RPMI8226 (cell line): ENCODE results near the gene SHISA8.
A peak's percentile ranks its signal among the peaks of the same experiment; 100 is the strongest.

Experiments
- DNase-seq: peaks from one replicate; pipeline ENCODE4 v3.0.0-alpha.2; 2015

Gene SHISA8

DNA sequence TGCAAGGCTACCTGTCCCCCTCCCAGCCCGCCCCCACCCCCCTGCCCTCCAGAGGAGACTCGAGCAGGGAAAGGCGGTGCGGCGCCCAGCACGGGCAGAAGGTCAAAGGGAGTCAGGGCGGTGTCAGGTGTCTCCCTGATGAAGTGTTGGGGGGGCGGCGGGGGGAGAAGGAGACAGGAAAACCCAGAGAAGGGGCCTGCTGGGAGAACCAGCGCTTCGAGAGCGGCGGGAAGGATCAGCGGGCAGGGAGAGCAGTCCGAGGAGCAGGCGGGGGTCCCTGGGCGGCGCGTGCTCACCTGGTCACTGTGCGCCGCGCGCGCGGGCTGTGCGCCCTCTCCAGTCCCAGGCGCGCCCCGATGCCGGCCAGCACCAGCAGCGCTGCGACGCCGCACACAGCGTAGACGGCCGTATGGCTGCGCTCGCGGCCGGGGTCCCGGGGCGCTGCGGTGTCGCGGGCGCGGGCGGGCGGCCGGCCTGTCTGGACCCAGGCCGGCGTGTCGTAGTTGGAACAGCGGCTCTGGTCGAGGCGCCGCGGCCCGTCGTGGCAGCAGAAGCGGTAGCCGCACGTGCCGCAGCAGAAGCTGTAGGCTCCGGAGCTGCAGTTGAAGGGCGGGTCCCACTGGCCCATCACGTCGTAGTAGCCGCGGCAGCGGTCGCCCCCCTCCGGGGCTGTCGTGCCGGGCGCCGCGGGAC lies 886 bp downstream of the SHISA8 start:
- DNase-seq: no peak

- DNase-seq: no peak
Observed at GRCh38 chr22:41913040-41913719, 1.7 kb downstream of the SHISA8 start.

DNA sequence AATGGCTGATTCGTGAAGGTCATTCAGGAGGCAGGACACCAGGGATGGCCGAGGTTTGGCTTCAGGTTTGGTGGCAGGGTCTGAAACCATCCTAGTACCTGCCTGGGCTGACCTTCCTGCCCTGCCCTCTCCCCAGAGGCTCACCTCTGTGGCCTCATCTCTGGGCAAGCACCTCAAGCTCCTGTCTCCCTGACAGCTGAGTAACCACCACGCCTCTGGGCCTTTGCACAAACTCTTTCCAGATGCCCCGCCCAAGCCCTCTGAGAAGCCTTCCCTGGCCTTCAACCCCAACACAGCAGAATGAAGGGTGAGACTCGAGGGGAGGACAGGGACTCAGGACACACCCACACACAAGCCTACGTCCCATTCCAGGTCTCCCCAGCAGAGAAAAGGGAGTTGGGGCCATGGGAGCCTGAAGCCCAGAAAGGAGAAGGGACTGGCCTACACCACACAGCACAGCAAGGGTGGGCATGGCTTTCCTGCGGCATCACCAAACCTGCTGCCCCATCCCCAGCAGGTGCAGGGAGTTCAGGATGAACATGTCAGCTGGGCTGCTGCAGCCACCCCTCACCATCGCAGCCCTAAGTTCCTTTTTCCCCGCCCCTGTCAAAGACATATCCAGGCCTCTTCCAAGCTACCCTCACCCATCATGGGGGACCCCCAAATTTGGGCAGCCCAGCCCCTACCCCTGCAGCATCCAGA lies 2.4 kb downstream of the SHISA8 start:
- no peak for DNase-seq

DNA sequence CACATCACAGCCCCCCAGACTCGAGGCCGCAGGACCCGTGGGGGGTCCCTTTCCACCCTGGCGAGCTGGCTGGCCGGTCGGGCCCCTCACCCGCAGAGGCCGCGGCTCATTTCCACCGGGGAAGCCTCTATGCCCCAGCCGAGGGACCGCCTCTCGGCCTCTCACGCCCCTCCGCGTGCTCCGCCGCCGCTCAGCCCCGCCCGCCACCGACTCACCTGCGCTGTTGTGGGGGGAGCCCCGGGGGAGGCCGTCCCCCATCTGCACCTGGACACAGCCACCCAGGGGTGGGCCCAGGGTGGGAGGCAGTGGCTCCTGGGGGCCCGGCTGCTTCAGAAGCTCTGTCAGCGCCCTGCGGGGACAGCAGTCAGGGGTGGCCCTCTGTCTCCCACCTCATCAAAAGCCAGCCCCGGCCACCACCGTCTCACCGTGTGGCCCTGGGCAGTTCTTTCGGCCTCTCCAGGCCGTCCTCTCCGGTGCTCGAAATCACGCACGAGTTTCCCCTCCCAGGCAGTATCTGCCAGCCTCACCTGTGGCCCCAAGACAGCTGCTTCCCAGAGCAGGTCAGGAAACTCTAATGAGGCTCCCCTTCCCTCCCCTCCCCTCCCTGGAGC lies 3.8 kb downstream of the SHISA8 start:
- no peak for DNase-seq

GRCh38 chr22:41910050-41911000 lies 4.5 kb downstream of the SHISA8 start:
- DNase-seq: peak; percentile 39

DNA sequence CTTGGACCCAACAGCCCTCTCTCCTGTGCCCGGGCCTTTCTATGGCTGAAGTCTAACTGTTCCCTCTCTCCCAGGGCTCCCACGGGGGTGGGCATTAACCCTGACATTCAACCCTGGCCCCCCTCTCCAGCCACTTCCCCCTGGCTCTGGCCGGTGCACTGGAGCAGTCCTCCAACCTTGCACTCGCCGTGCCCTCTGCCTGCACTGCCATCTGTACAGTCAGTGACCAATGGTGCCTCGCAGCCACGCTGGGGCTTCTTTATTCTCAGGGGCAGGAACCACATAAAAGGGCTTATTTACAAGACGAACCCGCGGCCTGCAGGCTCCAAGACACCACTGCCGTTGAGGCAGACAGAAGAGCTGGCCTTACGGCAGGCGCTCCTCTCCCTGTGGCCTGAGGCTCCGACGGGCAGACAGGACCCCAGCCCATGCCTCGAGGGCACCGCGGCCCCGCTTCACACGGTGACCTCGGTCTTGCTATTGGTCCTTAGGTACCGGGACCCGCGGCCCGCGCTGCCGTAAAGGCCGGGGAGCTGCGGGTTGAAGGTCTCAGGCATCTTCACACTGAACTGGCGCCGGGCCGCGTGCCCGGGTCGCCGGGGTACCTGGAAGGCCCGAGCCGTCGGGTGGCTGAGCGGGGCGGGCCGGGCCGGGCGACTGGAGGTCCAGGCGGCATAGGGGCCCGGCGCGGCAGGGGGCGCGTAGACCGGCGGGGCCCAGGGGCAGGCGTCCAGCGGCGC lies 5.4 kb downstream of the SHISA8 start:
- DNase-seq: no peak

GRCh38 chr22:41908411-41909309 lies 6.2 kb downstream of the SHISA8 start:
- no peak for DNase-seq

GRCh38 chr22:41907436-41908401 lies 7.2 kb downstream of the SHISA8 start:
- DNase-seq: no peak

GRCh38 chr22:41906822-41907221 lies 8.1 kb downstream of the SHISA8 start:
- no peak for DNase-seq

DNA sequence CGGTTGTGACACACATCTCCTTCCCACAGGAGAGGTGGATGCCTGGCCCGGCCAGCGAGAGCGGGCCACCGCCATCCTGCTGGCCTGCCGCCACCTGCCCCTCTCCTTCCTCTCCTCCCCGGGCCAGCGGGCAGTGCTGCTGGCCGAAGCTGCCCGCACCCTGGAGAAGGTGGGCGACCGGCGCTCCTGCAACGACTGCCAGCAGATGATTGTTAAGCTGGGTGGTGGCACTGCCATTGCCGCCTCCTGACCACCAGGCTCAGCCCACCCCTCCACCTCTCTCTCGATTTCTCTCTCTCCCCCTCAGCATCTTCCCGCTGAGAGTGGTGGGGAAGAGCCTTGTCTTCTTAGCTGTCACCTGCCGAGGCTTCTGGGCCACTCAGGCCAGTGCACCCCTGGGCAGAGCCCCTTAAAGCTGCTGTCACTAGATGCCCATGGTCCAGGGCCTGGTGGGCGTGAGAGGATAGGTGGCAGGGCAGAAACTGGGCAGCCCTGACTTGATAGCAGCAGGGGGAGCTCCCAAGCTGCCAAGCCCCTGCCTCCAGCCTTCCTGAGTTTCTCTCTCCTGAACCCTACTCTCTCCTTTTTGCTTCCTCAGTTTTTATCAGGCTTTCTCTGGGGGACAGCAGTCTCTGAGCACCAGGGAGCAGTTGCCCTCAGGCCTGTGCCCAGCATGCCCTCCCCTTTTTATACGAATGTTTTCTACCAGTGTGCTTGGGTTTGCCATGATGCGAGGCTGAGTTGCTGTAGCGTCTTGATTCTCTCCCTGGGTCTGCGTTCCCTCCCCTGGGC lies 9.3 kb downstream of the SHISA8 start:
- DNase-seq: no peak

- no peak for DNase-seq
Observed at GRCh38 chr22:41904450-41905410, 10.1 kb downstream of the SHISA8 start.

- DNase-seq: peak; percentile 69
Observed at GRCh38 chr22:41902932-41903421, 11.9 kb downstream of the SHISA8 start.

GRCh38 chr22:41902016-41902415 lies 12.9 kb downstream of the SHISA8 start:
- DNase-seq: no peak

GRCh38 chr22:41900652-41901312 lies 14.1 kb downstream of the SHISA8 start:
- DNase-seq: no peak

- DNase-seq: no peak
Observed at GRCh38 chr22:41899992-41900651, 14.8 kb downstream of the SHISA8 start.

- no peak for DNase-seq
Observed at GRCh38 chr22:41899110-41899509, 15.8 kb downstream of the SHISA8 start.
